Ovary (tissue), 3 donors: ENCODE measurements around the gene ARAP3.

ENCODE experiments used
- EP300 ChIP-seq: sonication (generic); formaldehyde crosslinking; IDR thresholded peaks from one replicate; pipeline ENCODE4 v1.6.1; 2017; ENCODE audit warnings: antibody characterized with exemption
- POLR2A ChIP-seq: fragments of 450-650 bp; IDR thresholded peaks from one replicate; pipeline ENCODE4 v1.6.1; 2017; ENCODE audit warnings: antibody characterized with exemption, mild to moderate bottlenecking, moderate library complexity
- TF ChIP-seq, protein P1 (sequence below), 3 donors: fragments of 450-650 bp in 2 of 3; fragments of 200-600 bp in 1 of 3; IDR thresholded peaks; one replicate each; pipeline versions ENCODE4 v1.5.1 to v1.8.0; 2016 to 2022; ENCODE audit warnings: antibody characterized with exemption in 3 of 3, mild to moderate bottlenecking in 1 of 3
- donor health status: DM: no; HTN: no; CAD: no.

DNA sequence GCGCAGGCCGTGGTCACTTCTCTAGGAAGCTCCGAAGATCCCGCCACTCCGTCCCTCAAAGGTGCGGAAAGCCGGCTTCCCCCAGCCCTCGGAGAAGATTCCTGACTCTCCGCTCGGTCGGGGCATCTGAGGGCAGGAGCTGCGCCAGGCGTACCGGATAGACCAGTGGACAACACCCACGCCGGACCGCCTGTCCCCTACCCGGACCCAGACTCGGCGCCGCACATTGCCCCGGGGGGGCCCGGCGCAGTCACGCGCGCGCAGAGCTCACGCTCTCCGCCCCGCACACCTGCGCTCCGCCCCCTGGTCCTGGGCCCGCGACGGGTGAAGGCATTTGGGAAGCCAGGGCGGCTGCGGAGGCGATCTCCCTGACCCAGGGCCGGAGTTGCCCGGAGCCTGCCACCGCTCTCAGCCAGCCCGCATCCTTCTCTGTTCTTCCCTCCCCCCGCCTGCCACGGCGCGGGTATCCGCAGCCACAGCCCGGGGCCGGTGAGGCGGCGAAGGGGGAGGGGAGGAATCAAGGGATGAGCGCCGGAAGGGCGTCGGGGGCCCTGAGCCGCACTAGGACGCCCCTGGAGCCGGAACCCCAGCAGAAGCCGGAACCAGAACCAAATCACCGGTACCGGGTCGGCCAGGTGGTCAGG lies 44.8 kb downstream of the ARAP3 start:
- TF ChIP-seq, protein P1, sequence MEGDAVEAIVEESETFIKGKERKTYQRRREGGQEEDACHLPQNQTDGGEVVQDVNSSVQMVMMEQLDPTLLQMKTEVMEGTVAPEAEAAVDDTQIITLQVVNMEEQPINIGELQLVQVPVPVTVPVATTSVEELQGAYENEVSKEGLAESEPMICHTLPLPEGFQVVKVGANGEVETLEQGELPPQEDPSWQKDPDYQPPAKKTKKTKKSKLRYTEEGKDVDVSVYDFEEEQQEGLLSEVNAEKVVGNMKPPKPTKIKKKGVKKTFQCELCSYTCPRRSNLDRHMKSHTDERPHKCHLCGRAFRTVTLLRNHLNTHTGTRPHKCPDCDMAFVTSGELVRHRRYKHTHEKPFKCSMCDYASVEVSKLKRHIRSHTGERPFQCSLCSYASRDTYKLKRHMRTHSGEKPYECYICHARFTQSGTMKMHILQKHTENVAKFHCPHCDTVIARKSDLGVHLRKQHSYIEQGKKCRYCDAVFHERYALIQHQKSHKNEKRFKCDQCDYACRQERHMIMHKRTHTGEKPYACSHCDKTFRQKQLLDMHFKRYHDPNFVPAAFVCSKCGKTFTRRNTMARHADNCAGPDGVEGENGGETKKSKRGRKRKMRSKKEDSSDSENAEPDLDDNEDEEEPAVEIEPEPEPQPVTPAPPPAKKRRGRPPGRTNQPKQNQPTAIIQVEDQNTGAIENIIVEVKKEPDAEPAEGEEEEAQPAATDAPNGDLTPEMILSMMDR (IDR thresholded peaks at IDR 0.05): no peak
- TF ChIP-seq POLR2A (no peak), EP300 (no peak)
